WTC11 (cell line): ENCODE measurements around the gene ST6GALNAC2. TPM values are rescaled to one million over a fixed set of nuclear protein-coding genes. Genes with fewer than 3 reads are reported as not detected.
A peak's percentile ranks its signal among the peaks of the same experiment; 100 is the strongest.

Experiments
- ATAC-seq: fragments of 200-7000 bp; cut with Tn5 transposase; 2 replicates; pipeline ENCODE4 v1.10.0; 2021; ENCODE audit warnings: mild to moderate bottlenecking, moderate library complexity
- Bru-seq: library from RNA; stranded (reverse); fragments of 400-500 nt; gene quantifications from one replicate; lab custom pipeline; 2021; lab: Mats Ljungman, UMichigan
- CTCF ChIA-PET: fragments of 300-600 bp; sonication (Branson Sonifier 250); formaldehyde crosslinking; loops from one replicate; lab custom pipeline; 2021; ENCODE audit warnings: antibody characterized with exemption; lab: Charles Lee
- POLR2A ChIA-PET: fragments of 350-600 bp; sonication (Branson Sonifier 250); formaldehyde crosslinking; loops from one replicate; lab custom pipeline; 2021; ENCODE audit warnings: antibody characterized with exemption; lab: Charles Lee
- DNase-seq: peaks from one replicate; pipeline ENCODE4 v3.0.0; 2021; ENCODE audit warnings: low spot score
- H3K27ac Mint-ChIP-seq: 2 replicates; pipeline ENCODE4 v1.8.0; 2021; ENCODE audit warnings: mixed read lengths
- H3K27me3 Mint-ChIP-seq: 2 replicates; pipeline ENCODE4 v1.8.0; 2021; ENCODE audit warnings: low read depth, mild to moderate bottlenecking, moderate library complexity, mixed read lengths
- H3K36me3 Mint-ChIP-seq: 2 replicates; pipeline ENCODE4 v1.8.0; 2021; ENCODE audit warnings: mixed read lengths
- H3K4me1 Mint-ChIP-seq: 2 replicates; pipeline ENCODE4 v1.8.0; 2022; ENCODE audit warnings: mixed read lengths
- H3K4me3 Mint-ChIP-seq: 2 replicates; pipeline ENCODE4 v1.8.0; 2021; ENCODE audit warnings: mild to moderate bottlenecking, moderate library complexity, mixed read lengths
- H3K9me3 Mint-ChIP-seq: 2 replicates; pipeline ENCODE4 v1.8.0; 2021; ENCODE audit warnings: mixed read lengths
- ATF1 ChIP-seq: sonication (generic); formaldehyde crosslinking; IDR thresholded peaks from 2 replicates; pipeline ENCODE4 v1.8.1; 2023; ENCODE audit warnings: mild to moderate bottlenecking, moderate library complexity, missing genetic modification reagents
- FOXK1 ChIP-seq: sonication (generic); formaldehyde crosslinking; IDR thresholded peaks from 2 replicates; pipeline ENCODE4 v1.8.0; 2022; ENCODE audit warnings: mild to moderate bottlenecking, moderate library complexity, missing genetic modification reagents
- FOXP1 ChIP-seq: sonication (generic); formaldehyde crosslinking; IDR thresholded peaks from 2 replicates; pipeline ENCODE4 v1.8.0; 2022; ENCODE audit warnings: missing genetic modification reagents, mild to moderate bottlenecking, moderate library complexity, borderline replicate concordance
- GABPB1 ChIP-seq: sonication (generic); formaldehyde crosslinking; IDR thresholded peaks from 2 replicates; pipeline ENCODE4 v1.8.1; 2023; ENCODE audit warnings: mild to moderate bottlenecking, missing genetic modification reagents
- IRF2 ChIP-seq: sonication (generic); formaldehyde crosslinking; IDR thresholded peaks from 2 replicates; pipeline ENCODE4 v1.8.0; 2022; ENCODE audit warnings: low read depth, missing genetic modification reagents, borderline replicate concordance
- MYBL2 ChIP-seq: sonication (generic); formaldehyde crosslinking; IDR thresholded peaks from 2 replicates; pipeline ENCODE4 v1.8.1; 2023; ENCODE audit warnings: mild to moderate bottlenecking, moderate library complexity, missing genetic modification reagents
- SOX15 ChIP-seq: fragments of 250-450 bp; sonication (Bioruptor Pico); IDR thresholded peaks from 2 replicates; pipeline ENCODE4 v1.9.0; 2021; ENCODE audit warnings: mild to moderate bottlenecking
- SP1 ChIP-seq: sonication (generic); formaldehyde crosslinking; conservative IDR thresholded peaks from 2 replicates; pipeline ENCODE4 v1.8.1; 2022; ENCODE audit warnings: missing genetic modification reagents
- ZNF138 ChIP-seq: sonication (generic); formaldehyde crosslinking; conservative IDR thresholded peaks from 2 replicates; pipeline ENCODE4 v1.8.1; 2022; ENCODE audit warnings: mild to moderate bottlenecking, moderate library complexity, missing genetic modification reagents
- ZNF263 ChIP-seq: sonication (generic); formaldehyde crosslinking; IDR thresholded peaks from 2 replicates; pipeline ENCODE4 v1.8.1; 2022; ENCODE audit warnings: low read depth, mild to moderate bottlenecking, moderate library complexity, missing genetic modification reagents
- ZNF423 ChIP-seq: fragments of 250-450 bp; sonication (Bioruptor Pico); IDR thresholded peaks from 2 replicates; pipeline ENCODE4 v2.1.2; 2022; ENCODE audit warnings: mild to moderate bottlenecking, moderate library complexity
- long read RNA-seq, 3 experiments: library from RNA in 1 of 3; library from capped mRNA in 1 of 3; library from polyadenylated mRNA in 1 of 3; unstranded in 2 of 3; stranded (forward) in 1 of 3; transcript quantifications; one replicate each; pipeline ENCODE4 v2.0.0, GENCODE V29; 2021
- total RNA-seq: library from RNA; stranded (reverse); gene quantifications from 3 replicates; pipeline ENCODE4 v1.2.3, GENCODE V29; 2021
- TF ChIP-seq, protein P1 (sequence below): sonication (generic); formaldehyde crosslinking; IDR thresholded peaks from 2 replicates; pipeline ENCODE4 v1.8.1; 2022; ENCODE audit warnings: missing genetic modification reagents, borderline replicate concordance
- TF ChIP-seq, protein P2 (sequence below): fragments of 250-450 bp; sonication (Bioruptor Pico); IDR thresholded peaks from 2 replicates; pipeline ENCODE4 v1.9.0; 2021; ENCODE audit warnings: mild to moderate bottlenecking, borderline replicate concordance
- TF ChIP-seq, protein P3 (sequence below): sonication (generic); formaldehyde crosslinking; IDR thresholded peaks from 2 replicates; pipeline ENCODE4 v1.8.1; 2023; ENCODE audit warnings: mild to moderate bottlenecking, missing genetic modification reagents, moderate library complexity
- TF ChIP-seq, protein P4 (sequence below): fragments of 250-450 bp; sonication (Bioruptor Pico); IDR thresholded peaks from 2 replicates; pipeline ENCODE4 v1.8.0; 2021; ENCODE audit warnings: mild to moderate bottlenecking
- TF ChIP-seq, protein P5 (sequence below): fragments of 250-450 bp; sonication (Bioruptor Pico); IDR thresholded peaks from 2 replicates; pipeline ENCODE4 v1.9.0; 2021; ENCODE audit warnings: moderate library complexity, mild to moderate bottlenecking, inconsistent platforms, borderline replicate concordance
- TF ChIP-seq, protein P6 (sequence below): sonication (generic); formaldehyde crosslinking; IDR thresholded peaks from 2 replicates; pipeline ENCODE4 v1.8.0; 2023; ENCODE audit warnings: missing genetic modification reagents
- TF ChIP-seq, protein P7 (sequence below): sonication (generic); formaldehyde crosslinking; IDR thresholded peaks from 2 replicates; pipeline ENCODE4 v1.8.0; 2022; ENCODE audit warnings: missing genetic modification reagents

ST6GALNAC2 gene
- 0.30 TPM in 1 of 3 replicates, not detected in the others for total RNA-seq
- Bru-seq, nascent RNA = percentile 7 among the genes with signal in this experiment
- long read RNA-seq, experiment 1 = 0 reads
- long read RNA-seq, experiment 2 = 0 reads
- long read RNA-seq, experiment 3 = 0 reads

DNA sequence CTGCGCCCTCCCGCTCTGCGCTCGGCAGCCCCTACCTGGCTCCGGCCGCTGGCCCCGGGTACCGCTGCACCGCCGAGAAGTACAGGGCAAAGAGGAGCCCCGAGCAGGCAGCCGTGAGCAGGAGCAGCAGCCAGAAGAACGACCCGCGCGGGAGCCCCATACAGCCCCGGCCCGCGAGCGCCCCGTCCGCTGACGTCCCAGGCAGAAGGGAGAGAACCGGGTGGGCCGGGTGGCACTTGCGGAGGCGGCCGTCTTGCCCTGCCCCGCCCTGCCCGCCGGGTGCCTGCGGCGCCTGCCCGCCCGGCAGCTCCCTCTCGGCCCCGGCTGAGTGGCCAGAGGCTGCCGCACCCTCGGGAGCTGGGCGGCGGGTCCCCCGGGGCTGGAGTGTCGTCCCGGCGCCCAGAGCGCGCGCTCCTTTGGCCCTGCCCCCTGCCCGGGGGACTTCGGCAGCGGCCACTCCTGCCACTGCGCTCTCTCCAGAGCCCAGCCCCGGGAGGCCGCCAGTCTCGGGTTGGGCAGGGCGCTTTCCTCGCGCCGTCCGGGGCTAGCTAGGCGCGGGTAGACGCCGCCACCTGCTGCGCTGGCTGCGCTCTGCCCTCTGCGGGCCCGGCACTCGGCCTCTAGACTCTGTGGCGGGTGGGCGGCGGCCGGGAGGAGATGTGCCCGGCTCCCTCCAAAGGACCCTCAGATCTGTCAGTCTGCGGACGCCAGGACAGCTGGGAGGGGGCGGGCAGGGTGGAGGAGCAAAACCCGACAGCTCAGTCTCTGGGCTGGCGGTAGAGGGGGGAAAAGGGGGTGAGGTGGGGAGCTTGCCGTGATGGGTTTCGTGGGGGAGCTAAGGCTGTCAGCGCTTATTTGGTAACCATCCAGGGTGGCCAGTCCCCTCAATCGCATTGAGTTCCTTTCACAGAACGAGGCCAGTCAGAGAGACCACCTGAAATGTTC lies at the start of gene ST6GALNAC2:
Gene ST6GALNAC2 (minus strand): TSS at position 212 of the 945 bp plus-strand sequence. CDS start 52 bp downstream, at position 160.
- ChIA-PET POLR2A (interaction anchor here (0.9 kb wide), 1 partner anchor 19 kb away, joined by 3 read pairs; no protein-coding TSS in a partner anchor), CTCF (interaction anchor here (0.6 to 3.8 kb wide), 10 partner anchors 8 to 96 kb away, joined by 3 to 17 read pairs (median 6); no protein-coding TSS in a partner anchor)
- Mint-ChIP-seq H3K36me3 (no peaks in the 10 kb centered on the region), H3K27me3 (peaks cover 84% of the 10 kb centered on the region), H3K27ac (no peak within 1 kb of the TSS), H3K4me3 (peak within 1 kb of the TSS; percentile 71), H3K4me1 (peaks cover 19% of the 10 kb centered on the region), H3K9me3 (no peaks in the 10 kb centered on the region)
- ATAC-seq (peak; percentile 34), DNase-seq (peak; percentile 40)
- TF ChIP-seq FOXK1 (CRISPR knock-in tag) = no peak
- TF ChIP-seq SP1 = peak; percentile 51; the same call in 1 of the 2 replicates
- TF ChIP-seq, protein P1, sequence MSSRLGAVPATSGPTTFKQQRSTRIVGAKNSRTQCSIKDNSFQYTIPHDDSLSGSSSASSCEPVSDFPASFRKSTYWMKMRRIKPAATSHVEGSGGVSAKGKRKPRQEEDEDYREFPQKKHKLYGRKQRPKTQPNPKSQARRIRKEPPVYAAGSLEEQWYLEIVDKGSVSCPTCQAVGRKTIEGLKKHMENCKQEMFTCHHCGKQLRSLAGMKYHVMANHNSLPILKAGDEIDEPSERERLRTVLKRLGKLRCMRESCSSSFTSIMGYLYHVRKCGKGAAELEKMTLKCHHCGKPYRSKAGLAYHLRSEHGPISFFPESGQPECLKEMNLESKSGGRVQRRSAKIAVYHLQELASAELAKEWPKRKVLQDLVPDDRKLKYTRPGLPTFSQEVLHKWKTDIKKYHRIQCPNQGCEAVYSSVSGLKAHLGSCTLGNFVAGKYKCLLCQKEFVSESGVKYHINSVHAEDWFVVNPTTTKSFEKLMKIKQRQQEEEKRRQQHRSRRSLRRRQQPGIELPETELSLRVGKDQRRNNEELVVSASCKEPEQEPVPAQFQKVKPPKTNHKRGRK (CRISPR knock-in tag) = no peak
- TF ChIP-seq, protein P2, sequence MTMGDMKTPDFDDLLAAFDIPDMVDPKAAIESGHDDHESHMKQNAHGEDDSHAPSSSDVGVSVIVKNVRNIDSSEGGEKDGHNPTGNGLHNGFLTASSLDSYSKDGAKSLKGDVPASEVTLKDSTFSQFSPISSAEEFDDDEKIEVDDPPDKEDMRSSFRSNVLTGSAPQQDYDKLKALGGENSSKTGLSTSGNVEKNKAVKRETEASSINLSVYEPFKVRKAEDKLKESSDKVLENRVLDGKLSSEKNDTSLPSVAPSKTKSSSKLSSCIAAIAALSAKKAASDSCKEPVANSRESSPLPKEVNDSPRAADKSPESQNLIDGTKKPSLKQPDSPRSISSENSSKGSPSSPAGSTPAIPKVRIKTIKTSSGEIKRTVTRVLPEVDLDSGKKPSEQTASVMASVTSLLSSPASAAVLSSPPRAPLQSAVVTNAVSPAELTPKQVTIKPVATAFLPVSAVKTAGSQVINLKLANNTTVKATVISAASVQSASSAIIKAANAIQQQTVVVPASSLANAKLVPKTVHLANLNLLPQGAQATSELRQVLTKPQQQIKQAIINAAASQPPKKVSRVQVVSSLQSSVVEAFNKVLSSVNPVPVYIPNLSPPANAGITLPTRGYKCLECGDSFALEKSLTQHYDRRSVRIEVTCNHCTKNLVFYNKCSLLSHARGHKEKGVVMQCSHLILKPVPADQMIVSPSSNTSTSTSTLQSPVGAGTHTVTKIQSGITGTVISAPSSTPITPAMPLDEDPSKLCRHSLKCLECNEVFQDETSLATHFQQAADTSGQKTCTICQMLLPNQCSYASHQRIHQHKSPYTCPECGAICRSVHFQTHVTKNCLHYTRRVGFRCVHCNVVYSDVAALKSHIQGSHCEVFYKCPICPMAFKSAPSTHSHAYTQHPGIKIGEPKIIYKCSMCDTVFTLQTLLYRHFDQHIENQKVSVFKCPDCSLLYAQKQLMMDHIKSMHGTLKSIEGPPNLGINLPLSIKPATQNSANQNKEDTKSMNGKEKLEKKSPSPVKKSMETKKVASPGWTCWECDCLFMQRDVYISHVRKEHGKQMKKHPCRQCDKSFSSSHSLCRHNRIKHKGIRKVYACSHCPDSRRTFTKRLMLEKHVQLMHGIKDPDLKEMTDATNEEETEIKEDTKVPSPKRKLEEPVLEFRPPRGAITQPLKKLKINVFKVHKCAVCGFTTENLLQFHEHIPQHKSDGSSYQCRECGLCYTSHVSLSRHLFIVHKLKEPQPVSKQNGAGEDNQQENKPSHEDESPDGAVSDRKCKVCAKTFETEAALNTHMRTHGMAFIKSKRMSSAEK = no peak
- TF ChIP-seq, protein P3, sequence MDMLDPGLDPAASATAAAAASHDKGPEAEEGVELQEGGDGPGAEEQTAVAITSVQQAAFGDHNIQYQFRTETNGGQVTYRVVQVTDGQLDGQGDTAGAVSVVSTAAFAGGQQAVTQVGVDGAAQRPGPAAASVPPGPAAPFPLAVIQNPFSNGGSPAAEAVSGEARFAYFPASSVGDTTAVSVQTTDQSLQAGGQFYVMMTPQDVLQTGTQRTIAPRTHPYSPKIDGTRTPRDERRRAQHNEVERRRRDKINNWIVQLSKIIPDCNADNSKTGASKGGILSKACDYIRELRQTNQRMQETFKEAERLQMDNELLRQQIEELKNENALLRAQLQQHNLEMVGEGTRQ (CRISPR knock-in tag) = 0 out of 2 replicates have a peak, but pooled peaks have one; percentile 4
- no peak for TF ChIP-seq SOX15 (CRISPR knock-in tag)
- TF ChIP-seq, protein P4, sequence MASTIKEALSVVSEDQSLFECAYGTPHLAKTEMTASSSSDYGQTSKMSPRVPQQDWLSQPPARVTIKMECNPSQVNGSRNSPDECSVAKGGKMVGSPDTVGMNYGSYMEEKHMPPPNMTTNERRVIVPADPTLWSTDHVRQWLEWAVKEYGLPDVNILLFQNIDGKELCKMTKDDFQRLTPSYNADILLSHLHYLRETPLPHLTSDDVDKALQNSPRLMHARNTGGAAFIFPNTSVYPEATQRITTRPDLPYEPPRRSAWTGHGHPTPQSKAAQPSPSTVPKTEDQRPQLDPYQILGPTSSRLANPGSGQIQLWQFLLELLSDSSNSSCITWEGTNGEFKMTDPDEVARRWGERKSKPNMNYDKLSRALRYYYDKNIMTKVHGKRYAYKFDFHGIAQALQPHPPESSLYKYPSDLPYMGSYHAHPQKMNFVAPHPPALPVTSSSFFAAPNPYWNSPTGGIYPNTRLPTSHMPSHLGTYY = no peak
- TF ChIP-seq ATF1 (CRISPR knock-in tag) = no peak
- TF ChIP-seq, protein P5, sequence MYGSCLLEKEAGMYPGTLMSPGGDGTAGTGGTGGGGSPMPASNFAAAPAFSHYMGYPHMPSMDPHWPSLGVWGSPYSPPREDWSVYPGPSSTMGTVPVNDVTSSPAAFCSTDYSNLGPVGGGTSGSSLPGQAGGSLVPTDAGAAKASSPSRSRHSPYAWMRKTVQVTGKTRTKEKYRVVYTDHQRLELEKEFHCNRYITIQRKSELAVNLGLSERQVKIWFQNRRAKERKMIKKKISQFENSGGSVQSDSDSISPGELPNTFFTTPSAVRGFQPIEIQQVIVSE = no peak
- TF ChIP-seq FOXP1 = peak; percentile 66; the same call in 1 of the 2 replicates
- 0 out of 2 replicates have a peak, but pooled peaks have one; percentile 44 for TF ChIP-seq MYBL2 (CRISPR knock-in tag)
- TF ChIP-seq, protein P6, sequence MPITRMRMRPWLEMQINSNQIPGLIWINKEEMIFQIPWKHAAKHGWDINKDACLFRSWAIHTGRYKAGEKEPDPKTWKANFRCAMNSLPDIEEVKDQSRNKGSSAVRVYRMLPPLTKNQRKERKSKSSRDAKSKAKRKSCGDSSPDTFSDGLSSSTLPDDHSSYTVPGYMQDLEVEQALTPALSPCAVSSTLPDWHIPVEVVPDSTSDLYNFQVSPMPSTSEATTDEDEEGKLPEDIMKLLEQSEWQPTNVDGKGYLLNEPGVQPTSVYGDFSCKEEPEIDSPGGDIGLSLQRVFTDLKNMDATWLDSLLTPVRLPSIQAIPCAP (CRISPR knock-in tag) = no peak
- TF ChIP-seq ZNF423 (CRISPR knock-in tag) = peak; percentile 66; the same call in 1 of the 2 replicates
- TF ChIP-seq ZNF263 (CRISPR knock-in tag) = no peak
- TF ChIP-seq, protein P7, sequence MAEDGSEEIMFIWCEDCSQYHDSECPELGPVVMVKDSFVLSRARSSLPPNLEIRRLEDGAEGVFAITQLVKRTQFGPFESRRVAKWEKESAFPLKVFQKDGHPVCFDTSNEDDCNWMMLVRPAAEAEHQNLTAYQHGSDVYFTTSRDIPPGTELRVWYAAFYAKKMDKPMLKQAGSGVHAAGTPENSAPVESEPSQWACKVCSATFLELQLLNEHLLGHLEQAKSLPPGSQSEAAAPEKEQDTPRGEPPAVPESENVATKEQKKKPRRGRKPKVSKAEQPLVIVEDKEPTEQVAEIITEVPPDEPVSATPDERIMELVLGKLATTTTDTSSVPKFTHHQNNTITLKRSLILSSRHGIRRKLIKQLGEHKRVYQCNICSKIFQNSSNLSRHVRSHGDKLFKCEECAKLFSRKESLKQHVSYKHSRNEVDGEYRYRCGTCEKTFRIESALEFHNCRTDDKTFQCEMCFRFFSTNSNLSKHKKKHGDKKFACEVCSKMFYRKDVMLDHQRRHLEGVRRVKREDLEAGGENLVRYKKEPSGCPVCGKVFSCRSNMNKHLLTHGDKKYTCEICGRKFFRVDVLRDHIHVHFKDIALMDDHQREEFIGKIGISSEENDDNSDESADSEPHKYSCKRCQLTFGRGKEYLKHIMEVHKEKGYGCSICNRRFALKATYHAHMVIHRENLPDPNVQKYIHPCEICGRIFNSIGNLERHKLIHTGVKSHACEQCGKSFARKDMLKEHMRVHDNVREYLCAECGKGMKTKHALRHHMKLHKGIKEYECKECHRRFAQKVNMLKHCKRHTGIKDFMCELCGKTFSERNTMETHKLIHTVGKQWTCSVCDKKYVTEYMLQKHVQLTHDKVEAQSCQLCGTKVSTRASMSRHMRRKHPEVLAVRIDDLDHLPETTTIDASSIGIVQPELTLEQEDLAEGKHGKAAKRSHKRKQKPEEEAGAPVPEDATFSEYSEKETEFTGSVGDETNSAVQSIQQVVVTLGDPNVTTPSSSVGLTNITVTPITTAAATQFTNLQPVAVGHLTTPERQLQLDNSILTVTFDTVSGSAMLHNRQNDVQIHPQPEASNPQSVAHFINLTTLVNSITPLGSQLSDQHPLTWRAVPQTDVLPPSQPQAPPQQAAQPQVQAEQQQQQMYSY (CRISPR knock-in tag) = no peak
- no peak for TF ChIP-seq ZNF138 (CRISPR knock-in tag)
- peak; percentile 26; the same call in 1 of the 2 replicates for TF ChIP-seq GABPB1 (CRISPR knock-in tag)
- no peak for TF ChIP-seq IRF2
